ENCODE measurements around the gene MAMDC4. TPM values are rescaled to one million over a fixed set of nuclear protein-coding genes. Genes with fewer than 3 reads are reported as not detected.

Gene MAMDC4
- total and polyA plus RNA-seq, 2 of the 8 experiments (the other 6 are each of a cell fraction or from before 2014, with no cell fraction given) = 3.1 to 4.5 TPM

GRCh38 chr9:136840877-136841645 lies 11.1 kb upstream of the MAMDC4 start:
- H2AFZ ChIP-seq (ENCODE audit: low read length) = no peak overlapping the region
- no peak overlapping the region for H3K4ac ChIP-seq (replicated peaks; ENCODE audit: insufficient read length, low read depth, low read length)
- ChIA-PET POLR2A (ENCODE audit: partially characterized antibody) (interaction anchor here (0.9 to 20.5 kb wide), 9 partner anchors 5 to 107 kb away, joined by 3 to 248 read pairs (median 8); partner anchors contain the start of genes MAMDC4 and RABL6), CTCF (ENCODE audit: partially characterized antibody) (interaction anchor here (0.6 to 8.9 kb wide), 22 partner anchors 9 to 1283 kb away, joined by 3 to 131 read pairs (median 4); partner anchors contain the start of gene ABCA2)
- WGBS, 2 experiments (ENCODE audit: extremely low coverage in 1 of 2, insufficient coverage in 1 of 2, insufficient read length in 1 of 2, insufficient replicate concordance in 2 of 2, low coverage in 1 of 2, low lambda C conversion rate in 2 of 2, missing lambda C conversion rate in 1 of 2) = 78% methylated on average over 27 of the region's 28 CpGs; no CpG with 5 or more reads in 1 of the 2 experiments
- H4K8ac ChIP-seq (ENCODE audit: extremely low read depth, insufficient read depth, low read length) = no peak overlapping the region
- no peak overlapping the region for H2BK20ac ChIP-seq (ENCODE audit: low read length)
- H4K5ac ChIP-seq (ENCODE audit: insufficient read length, low read depth, low read length) = no peak overlapping the region
- peaks cover 5 to 24% (median 16%) of the 10 kb centered on the region in 4 experiments for H3K4me1 ChIP-seq (replicated peaks in 1 of 4; ENCODE audit: control insufficient read depth in 3 of 4, insufficient read depth in 4 of 4, low read length in 3 of 4)
- no peak for FAIRE-seq
- peak overlapping the region; percentile 30; the same call in 1 of the 2 replicates for H2BK5ac ChIP-seq (ENCODE audit: low read depth, low read length)
- no peaks in the 10 kb centered on the region for H3K79me2 ChIP-seq (ENCODE audit: control insufficient read depth in 1 of 2, insufficient read depth in 2 of 2, low read length in 2 of 2)
- no peak overlapping the region for H3K56ac ChIP-seq (replicated peaks; ENCODE audit: insufficient read length, low read depth, low read length)
- no peak overlapping the region for H2BK120ac ChIP-seq (replicated peaks; ENCODE audit: low read depth, low read length)
- no peak overlapping the region for H4K91ac ChIP-seq (replicated peaks; ENCODE audit: insufficient read length, low read length)
- no peak overlapping the region for H3K14ac ChIP-seq (ENCODE audit: insufficient read length)
- H3K9ac ChIP-seq (replicated peaks in 1 of 4; ENCODE audit: extremely low read depth in 1 of 4, low read depth in 3 of 4, low read length in 3 of 4) = no peak overlapping the region
- H3K4me2 ChIP-seq (ENCODE audit: insufficient read depth in 1 of 2, low read depth in 2 of 2, low read length in 2 of 2) = peak overlapping the region in 1 of 2 experiments; percentile 27; a peak in 2 of 4 replicates
- 0 out of 2 replicates have a peak overlapping the region, but pooled peaks have one; percentile 27 for H2BK12ac ChIP-seq (ENCODE audit: low read depth, low read length)
- H3K18ac ChIP-seq (ENCODE audit: extremely low read depth, low read length) = peak overlapping the region; percentile 48
- peaks cover 0 to 5% (median 2%) of the 10 kb centered on the region in 4 experiments; a peak in 2 of 7 replicates for H3K27me3 ChIP-seq (replicated peaks in 1 of 4; ENCODE audit: control insufficient read depth in 3 of 4, extremely low read depth in 1 of 4, insufficient read depth in 3 of 4, low read length in 3 of 4)
- H3K79me1 ChIP-seq (ENCODE audit: low read depth, low read length) = no peaks in the 10 kb centered on the region
- H3K27ac ChIP-seq (ENCODE audit: low read depth, low read length) = no peak overlapping the region
- H3K23ac ChIP-seq (ENCODE audit: insufficient read length) = no peak overlapping the region
- H4K20me1 ChIP-seq (replicated peaks in 1 of 2; ENCODE audit: control insufficient read depth in 1 of 2, insufficient read depth in 2 of 2, low read length in 2 of 2) = peaks cover 1 to 4% of the 10 kb centered on the region in 2 experiments
- H2BK15ac ChIP-seq (ENCODE audit: low read length) = no peak overlapping the region
- no peak overlapping the region for H3K4me3 ChIP-seq (ENCODE audit: extremely low read depth in 1 of 4, insufficient read depth in 2 of 4, low read depth in 3 of 4, low read length in 4 of 4)
- H3K36me3 ChIP-seq (ENCODE audit: control insufficient read depth in 2 of 4, insufficient read depth in 4 of 4, low read length in 3 of 4) = peaks cover 0 to 21% (median 4%) of the 10 kb centered on the region in 4 experiments; a peak in 2 of 8 replicates
- no peak overlapping the region for H2AK5ac ChIP-seq (ENCODE audit: low read depth, low read length)
- H3K23me2 ChIP-seq (ENCODE audit: low read depth, low read length) = no peaks in the 10 kb centered on the region; the same call in 1 of the 2 replicates
- no peaks in the 10 kb centered on the region; a peak in 1 of 4 replicates for H3K9me3 ChIP-seq (ENCODE audit: insufficient read depth in 2 of 2, low read depth in 1 of 2, low read length in 1 of 2)
- DNase-seq (ENCODE audit: low read depth in 1 of 2, low spot score in 2 of 2) = peak in 1 of 2 experiments; percentile 70
- TF ChIP-seq SIN3A (conservative IDR thresholded peaks at IDR 0.05 in 1 of 2, IDR thresholded peaks at IDR 0.05 in 1 of 2; ENCODE audit: low read depth in 1 of 2, low read length in 2 of 2) (0 out of 4 replicates have a peak, but pooled peaks of 1 of the 2 experiments have one; percentile 33), POLR2AphosphoS5 (IDR thresholded peaks at IDR 0.05; ENCODE audit: low read depth, low read length) (peak; percentile 64), NANOG (IDR thresholded peaks at IDR 0.05; ENCODE audit: insufficient read depth, low read depth, low read length, poor library complexity, severe bottlenecking) (no peak), KDM5A (IDR thresholded peaks at IDR 0.05; ENCODE audit: low read length) (no peak), MAX (IDR thresholded peaks at IDR 0.05) (no peak), RFX5 (IDR thresholded peaks at IDR 0.05; ENCODE audit: borderline replicate concordance, low read depth, low read length) (no peak), HDAC6 (IDR thresholded peaks at IDR 0.05; ENCODE audit: low read depth, low read length) (no peak), GABPA (IDR thresholded peaks at IDR 0.05; ENCODE audit: borderline replicate concordance, insufficient read depth, low read length) (0 out of 2 replicates have a peak, but pooled peaks have one; percentile 8), EP300 (IDR thresholded peaks at IDR 0.05; ENCODE audit: borderline replicate concordance in 1 of 2, low read depth in 2 of 2, low read length in 2 of 2) (no peak), SUZ12 (IDR thresholded peaks at IDR 0.05; ENCODE audit: low read length) (no peak)

Measured in H1 (cell line).